HL-60 (cell line): ENCODE results near the gene RNFT2.

Source experiments
- DNase-seq, 2 experiments: peaks; one replicate each; pipeline ENCODE4 v3.0.0-alpha.2; 2010 to 2020; ENCODE audit warnings: low read depth in 1 of 2, low spot score in 1 of 2
- H3K27ac ChIP-seq: fragments of 250-450 bp; sonication (Bioruptor Pico); replicated peaks from 2 replicates; pipeline ENCODE4 v1.5.1; 2020; ENCODE audit warnings: mild to moderate bottlenecking, moderate library complexity
- H3K27me3 ChIP-seq: fragments of 250-450 bp; sonication (Bioruptor Pico); 2 replicates; pipeline ENCODE4 v1.5.1; 2021; ENCODE audit warnings: mild to moderate bottlenecking, moderate library complexity; ENCODE audit not compliant: insufficient read depth, poor library complexity, severe bottlenecking
- H3K4me3 ChIP-seq: replicated peaks from 2 replicates; pipeline ENCODE4 v1.5.1; 2011; ENCODE audit warnings: mild to moderate bottlenecking, control low read depth, low read length; ENCODE audit not compliant: insufficient read depth
- CTCF ChIP-seq: IDR thresholded peaks from one replicate; pipeline ENCODE4 v1.5.1; 2011; ENCODE audit warnings: low read length, control low read depth, inconsistent platforms; ENCODE audit not compliant: insufficient read depth
- GABPA ChIP-seq: IDR thresholded peaks from 2 replicates; pipeline ENCODE4 v1.6.1; 2012; ENCODE audit warnings: low read depth
- POLR2AphosphoS5 ChIP-seq: IDR thresholded peaks from 2 replicates; pipeline ENCODE4 v1.6.1; 2012; ENCODE audit warnings: low read depth
- SPI1 ChIP-seq: IDR thresholded peaks from 2 replicates; pipeline ENCODE4 v1.6.1; 2012; ENCODE audit warnings: low read depth, mild to moderate bottlenecking, borderline replicate concordance
- TF ChIP-seq, protein P1 (sequence below): IDR thresholded peaks from 2 replicates; pipeline ENCODE4 v1.6.1; 2012; ENCODE audit warnings: low read depth; ENCODE audit not compliant: insufficient replicate concordance

The RNFT2 gene

DNA sequence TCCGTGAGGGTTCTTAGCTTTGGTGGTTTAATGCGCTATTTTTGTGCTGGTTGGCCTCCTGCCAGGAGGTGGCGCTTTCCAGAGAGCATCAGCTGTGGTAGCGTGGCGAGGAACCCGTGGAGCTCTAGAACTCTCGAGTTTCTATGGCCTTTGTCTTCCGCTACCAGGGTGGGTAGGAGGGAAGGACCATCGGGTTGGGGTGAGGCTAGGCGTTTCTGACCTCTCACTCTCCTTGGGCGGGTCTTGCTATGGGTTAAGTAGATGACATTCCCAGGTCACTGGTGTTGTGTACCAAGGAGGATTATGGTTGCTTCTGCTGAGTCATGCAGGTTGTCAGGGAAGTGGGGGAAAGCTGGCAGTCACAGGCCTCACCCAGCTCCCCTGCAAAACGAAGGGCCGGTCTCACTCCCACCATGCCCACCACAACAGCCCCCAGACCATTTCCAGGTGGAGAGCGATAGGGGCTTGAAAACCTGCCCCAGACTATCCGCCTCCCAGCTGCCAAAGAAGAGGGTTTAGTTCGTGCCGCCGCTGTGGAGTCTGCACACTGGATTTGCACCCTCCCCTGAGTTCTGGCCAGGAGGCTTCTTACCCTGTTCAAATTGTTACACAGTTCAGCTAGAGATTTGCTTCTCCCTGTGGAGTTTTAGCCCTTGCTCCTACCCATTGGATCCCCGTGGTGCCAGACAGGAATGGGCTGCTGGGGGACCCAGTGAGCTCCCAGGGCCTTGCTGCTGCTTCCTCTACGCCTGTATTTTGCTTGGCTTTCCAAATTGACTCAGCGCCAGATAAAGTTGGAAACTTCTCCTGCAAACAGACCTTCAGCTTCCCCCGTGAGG, 21.9 kb downstream of the RNFT2 start:
- no peak for TF ChIP-seq GABPA
- TF ChIP-seq CTCF = no peak
- no peak for TF ChIP-seq SPI1
- TF ChIP-seq POLR2AphosphoS5 = no peak
- TF ChIP-seq, protein P1, sequence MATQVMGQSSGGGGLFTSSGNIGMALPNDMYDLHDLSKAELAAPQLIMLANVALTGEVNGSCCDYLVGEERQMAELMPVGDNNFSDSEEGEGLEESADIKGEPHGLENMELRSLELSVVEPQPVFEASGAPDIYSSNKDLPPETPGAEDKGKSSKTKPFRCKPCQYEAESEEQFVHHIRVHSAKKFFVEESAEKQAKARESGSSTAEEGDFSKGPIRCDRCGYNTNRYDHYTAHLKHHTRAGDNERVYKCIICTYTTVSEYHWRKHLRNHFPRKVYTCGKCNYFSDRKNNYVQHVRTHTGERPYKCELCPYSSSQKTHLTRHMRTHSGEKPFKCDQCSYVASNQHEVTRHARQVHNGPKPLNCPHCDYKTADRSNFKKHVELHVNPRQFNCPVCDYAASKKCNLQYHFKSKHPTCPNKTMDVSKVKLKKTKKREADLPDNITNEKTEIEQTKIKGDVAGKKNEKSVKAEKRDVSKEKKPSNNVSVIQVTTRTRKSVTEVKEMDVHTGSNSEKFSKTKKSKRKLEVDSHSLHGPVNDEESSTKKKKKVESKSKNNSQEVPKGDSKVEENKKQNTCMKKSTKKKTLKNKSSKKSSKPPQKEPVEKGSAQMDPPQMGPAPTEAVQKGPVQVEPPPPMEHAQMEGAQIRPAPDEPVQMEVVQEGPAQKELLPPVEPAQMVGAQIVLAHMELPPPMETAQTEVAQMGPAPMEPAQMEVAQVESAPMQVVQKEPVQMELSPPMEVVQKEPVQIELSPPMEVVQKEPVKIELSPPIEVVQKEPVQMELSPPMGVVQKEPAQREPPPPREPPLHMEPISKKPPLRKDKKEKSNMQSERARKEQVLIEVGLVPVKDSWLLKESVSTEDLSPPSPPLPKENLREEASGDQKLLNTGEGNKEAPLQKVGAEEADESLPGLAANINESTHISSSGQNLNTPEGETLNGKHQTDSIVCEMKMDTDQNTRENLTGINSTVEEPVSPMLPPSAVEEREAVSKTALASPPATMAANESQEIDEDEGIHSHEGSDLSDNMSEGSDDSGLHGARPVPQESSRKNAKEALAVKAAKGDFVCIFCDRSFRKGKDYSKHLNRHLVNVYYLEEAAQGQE = no peak
- no peak overlapping the region for H3K4me3 ChIP-seq
- no peak for DNase-seq
- no peak overlapping the region for H3K27ac ChIP-seq
- no peaks in the 10 kb centered on the region for H3K27me3 ChIP-seq

- H3K27me3 ChIP-seq = no peaks in the 10 kb centered on the region
- TF ChIP-seq CTCF (no peak), GABPA (no peak), POLR2AphosphoS5 (no peak), SPI1 (no peak)
- TF ChIP-seq, protein P1 = no peak
- H3K27ac ChIP-seq = no peak overlapping the region
- no peak for DNase-seq
- H3K4me3 ChIP-seq = no peak overlapping the region
These were observed 22.5 kb downstream of the RNFT2 start for GRCh38 chr12:116760622-116761020.

DNA sequence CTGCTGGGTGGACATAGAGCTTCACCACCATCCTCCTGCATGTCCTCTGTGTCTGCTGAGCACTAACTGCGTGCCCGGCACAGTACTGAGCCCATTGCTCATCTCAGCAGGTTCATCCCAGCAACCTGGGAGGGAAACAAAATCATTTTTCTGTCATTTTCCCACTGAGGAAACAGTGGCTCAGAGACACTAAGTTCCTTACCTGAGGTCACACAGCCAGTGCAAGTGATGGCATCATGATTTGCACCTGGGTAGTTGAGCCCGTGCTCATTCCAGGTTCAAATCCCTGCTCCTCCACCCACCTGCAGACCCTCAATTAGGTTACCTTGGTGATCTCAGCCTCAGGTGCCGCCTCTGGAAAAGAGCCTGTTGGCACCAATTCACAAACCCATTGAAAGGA, 23.4 kb downstream of the RNFT2 start:
- no peak for DNase-seq
- TF ChIP-seq, protein P1 = no peak
- no peak for TF ChIP-seq POLR2AphosphoS5
- no peak for TF ChIP-seq GABPA
- TF ChIP-seq SPI1 = no peak
- TF ChIP-seq CTCF = no peak
- H3K27ac ChIP-seq = no peak overlapping the region
- H3K4me3 ChIP-seq = no peak overlapping the region
- H3K27me3 ChIP-seq = no peaks in the 10 kb centered on the region
